ENCODE results near the gene ITGB1BP1. TPM values are rescaled to one million over a fixed set of nuclear protein-coding genes. Genes with fewer than 3 reads are reported as not detected.
A peak's percentile ranks its signal among the peaks of the same experiment; 100 is the strongest.

The ITGB1BP1 gene
- polyA plus RNA-seq, 2 donors = 47.9 to 48.3 TPM

GRCh38 chr2:9382604-9383235 is 40.6 kb downstream of the ITGB1BP1 start:
- Histone ChIP-seq H3K4me1 (ENCODE audit: control insufficient read depth in 2 of 2, insufficient read depth in 2 of 2, low read length in 1 of 2) (peaks cover 6 to 8% of the 10 kb centered on the region in 2 donors), H3K27me3 (ENCODE audit: control insufficient read depth in 1 of 2, insufficient read depth in 2 of 2, low read length in 2 of 2) (no peaks in the 10 kb centered on the region), H3K4me3 (ENCODE audit: low read depth in 1 of 2, low read length in 2 of 2) (no peak overlapping the region), H3K9me3 (ENCODE audit: control insufficient read depth in 2 of 2, insufficient read depth in 1 of 2, low read depth in 1 of 2, low read length in 1 of 2) (no peaks in the 10 kb centered on the region), H3K36me3 (ENCODE audit: control insufficient read depth in 2 of 2, insufficient read depth in 2 of 2, low read length in 1 of 2) (peaks cover 0 to 5% of the 10 kb centered on the region in 2 donors), H3K27ac (ENCODE audit: low read depth in 2 of 2, low read length in 1 of 2) (no peak overlapping the region)
- 89 to 92% methylated on average over 6 of the region's 6 CpGs for WGBS, 2 donors

- H3K4me3 ChIP-seq (ENCODE audit: low read depth in 1 of 2, low read length in 2 of 2) = no peak overlapping the region
- H3K36me3 ChIP-seq (ENCODE audit: control insufficient read depth in 2 of 2, insufficient read depth in 2 of 2, low read length in 1 of 2) = peaks cover 0 to 5% of the 10 kb centered on the region in 2 donors
- peak overlapping the region; percentile 75 to 89 for H3K27ac ChIP-seq (ENCODE audit: low read depth in 2 of 2, low read length in 1 of 2)
- WGBS, 2 donors = 60 to 67% methylated on average over 18 of the region's 18 CpGs
- H3K4me1 ChIP-seq (ENCODE audit: control insufficient read depth in 2 of 2, insufficient read depth in 2 of 2, low read length in 1 of 2) = peaks cover 6 to 8% of the 10 kb centered on the region in 2 donors
- H3K27me3 ChIP-seq (ENCODE audit: control insufficient read depth in 1 of 2, insufficient read depth in 2 of 2, low read length in 2 of 2) = no peaks in the 10 kb centered on the region
- no peaks in the 10 kb centered on the region for H3K9me3 ChIP-seq (ENCODE audit: control insufficient read depth in 2 of 2, insufficient read depth in 1 of 2, low read depth in 1 of 2, low read length in 1 of 2)
Observed at GRCh38 chr2:9380702-9381628, 42.4 kb downstream of the ITGB1BP1 start.

DNA sequence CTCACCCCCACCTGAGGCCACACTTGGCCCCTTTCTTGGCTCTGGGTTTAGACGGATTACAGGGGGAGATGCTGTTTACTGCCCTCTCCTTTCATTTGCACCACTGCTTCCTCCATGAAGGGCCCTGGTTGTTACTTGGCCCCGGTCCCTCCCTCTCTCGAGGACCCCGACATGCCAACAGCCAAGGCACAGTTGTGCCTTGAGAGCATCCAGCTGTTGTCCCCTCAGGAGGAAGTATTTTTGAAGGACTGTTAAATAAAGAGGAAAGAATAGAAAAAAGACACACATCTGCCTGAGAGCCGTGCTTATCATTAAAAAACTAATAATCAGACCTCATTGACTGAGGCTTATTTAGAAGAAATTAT is 44.0 kb downstream of the ITGB1BP1 start:
- 89 to 91% methylated on average over 5 of the region's 5 CpGs for WGBS, 2 donors
- no peak overlapping the region for H3K4me3 ChIP-seq (ENCODE audit: low read depth in 1 of 2, low read length in 2 of 2)
- no peak overlapping the region for H3K27ac ChIP-seq (ENCODE audit: low read depth in 2 of 2, low read length in 1 of 2)
- H3K9me3 ChIP-seq (ENCODE audit: control insufficient read depth in 2 of 2, insufficient read depth in 1 of 2, low read depth in 1 of 2, low read length in 1 of 2) = no peaks in the 10 kb centered on the region
- H3K27me3 ChIP-seq (ENCODE audit: control insufficient read depth in 1 of 2, insufficient read depth in 2 of 2, low read length in 2 of 2) = no peaks in the 10 kb centered on the region
- peaks cover 0 to 3% of the 10 kb centered on the region in 2 donors for H3K36me3 ChIP-seq (ENCODE audit: control insufficient read depth in 2 of 2, insufficient read depth in 2 of 2, low read length in 1 of 2)
- peaks cover 6 to 8% of the 10 kb centered on the region in 2 donors for H3K4me1 ChIP-seq (ENCODE audit: control insufficient read depth in 2 of 2, insufficient read depth in 2 of 2, low read length in 1 of 2)

DNA sequence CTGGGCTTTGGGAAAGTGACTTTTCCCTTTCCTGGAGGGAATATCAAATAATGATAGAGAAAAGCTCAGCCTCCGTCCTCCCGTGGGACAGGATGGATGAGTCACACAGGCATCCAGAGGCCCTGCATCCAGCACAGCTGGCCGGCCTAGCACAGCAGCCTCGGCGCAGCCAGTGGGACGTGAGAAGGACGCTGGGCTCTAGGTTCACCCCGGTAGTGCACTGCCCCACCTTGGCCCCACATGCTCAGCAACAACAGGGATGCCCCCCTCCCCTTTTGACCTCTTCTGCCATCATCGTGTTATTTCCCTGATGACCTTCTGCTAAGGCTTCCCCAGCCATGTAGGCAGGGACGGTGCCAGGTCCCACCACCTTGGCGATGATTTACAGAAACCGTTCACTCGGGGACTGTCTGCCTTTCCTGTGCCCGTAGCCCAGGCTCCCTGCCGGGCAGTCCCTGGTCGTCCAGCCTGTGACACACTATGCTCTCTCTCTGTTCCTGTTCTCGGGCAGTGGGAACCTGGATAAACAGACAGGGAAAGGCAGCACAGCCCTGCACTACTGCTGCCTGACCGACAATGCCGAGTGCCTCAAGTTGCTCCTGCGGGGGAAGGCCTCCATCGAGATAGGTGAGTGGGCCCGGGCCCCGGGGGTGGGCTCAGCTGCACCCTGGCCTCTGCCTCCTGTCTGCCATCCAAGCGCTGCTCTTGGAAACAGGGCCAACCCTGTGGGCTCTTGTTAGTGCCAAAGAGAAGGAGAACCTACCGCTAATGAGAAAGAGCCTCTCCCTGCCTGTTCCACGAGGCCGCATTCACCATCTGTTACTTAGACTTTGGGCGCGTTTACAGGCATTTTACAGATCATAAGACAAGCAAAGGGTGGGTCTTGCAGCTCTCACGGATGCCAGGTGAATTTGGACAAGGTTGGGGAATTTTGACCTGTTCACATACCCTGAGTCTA is 44.6 kb downstream of the ITGB1BP1 start:
- Histone ChIP-seq H3K4me1 (ENCODE audit: control insufficient read depth in 2 of 2, insufficient read depth in 2 of 2, low read length in 1 of 2) (peaks cover 6 to 8% of the 10 kb centered on the region in 2 donors), H3K27ac (ENCODE audit: low read depth in 2 of 2, low read length in 1 of 2) (peak overlapping the region in 1 of 2 donors; percentile 45), H3K27me3 (ENCODE audit: control insufficient read depth in 1 of 2, insufficient read depth in 2 of 2, low read length in 2 of 2) (no peaks in the 10 kb centered on the region), H3K9me3 (ENCODE audit: control insufficient read depth in 2 of 2, insufficient read depth in 1 of 2, low read depth in 1 of 2, low read length in 1 of 2) (no peaks in the 10 kb centered on the region), H3K36me3 (ENCODE audit: control insufficient read depth in 2 of 2, insufficient read depth in 2 of 2, low read length in 1 of 2) (peaks cover 0 to 3% of the 10 kb centered on the region in 2 donors), H3K4me3 (ENCODE audit: low read depth in 1 of 2, low read length in 2 of 2) (no peak overlapping the region)
- 81 to 87% methylated on average over 30 of the region's 30 CpGs for WGBS, 2 donors

GRCh38 chr2:9377461-9378097 is 45.7 kb downstream of the ITGB1BP1 start:
- Histone ChIP-seq H3K27me3 (ENCODE audit: control insufficient read depth in 1 of 2, insufficient read depth in 2 of 2, low read length in 2 of 2) (no peaks in the 10 kb centered on the region), H3K4me3 (ENCODE audit: low read depth in 1 of 2, low read length in 2 of 2) (no peak overlapping the region), H3K27ac (ENCODE audit: low read depth in 2 of 2, low read length in 1 of 2) (no peak overlapping the region), H3K4me1 (ENCODE audit: control insufficient read depth in 2 of 2, insufficient read depth in 2 of 2, low read length in 1 of 2) (peaks cover 6 to 8% of the 10 kb centered on the region in 2 donors), H3K36me3 (ENCODE audit: control insufficient read depth in 2 of 2, insufficient read depth in 2 of 2, low read length in 1 of 2) (peaks cover 0 to 3% of the 10 kb centered on the region in 2 donors), H3K9me3 (ENCODE audit: control insufficient read depth in 2 of 2, insufficient read depth in 1 of 2, low read depth in 1 of 2, low read length in 1 of 2) (no peaks in the 10 kb centered on the region)
- WGBS, 2 donors = 74% methylated on average over 9 of the region's 9 CpGs

GRCh38 chr2:9375857-9376428 is 47.4 kb downstream of the ITGB1BP1 start:
- Histone ChIP-seq H3K27ac (ENCODE audit: low read depth in 2 of 2, low read length in 1 of 2) (no peak overlapping the region), H3K36me3 (ENCODE audit: control insufficient read depth in 2 of 2, insufficient read depth in 2 of 2, low read length in 1 of 2) (peaks cover 0 to 3% of the 10 kb centered on the region in 2 donors), H3K9me3 (ENCODE audit: control insufficient read depth in 2 of 2, insufficient read depth in 1 of 2, low read depth in 1 of 2, low read length in 1 of 2) (no peaks in the 10 kb centered on the region), H3K4me1 (ENCODE audit: control insufficient read depth in 2 of 2, insufficient read depth in 2 of 2, low read length in 1 of 2) (peaks cover 3 to 4% of the 10 kb centered on the region in 2 donors), H3K27me3 (ENCODE audit: control insufficient read depth in 1 of 2, insufficient read depth in 2 of 2, low read length in 2 of 2) (no peaks in the 10 kb centered on the region), H3K4me3 (ENCODE audit: low read depth in 1 of 2, low read length in 2 of 2) (no peak overlapping the region)
- WGBS, 2 donors = 77 to 84% methylated on average over 4 of the region's 4 CpGs

- Histone ChIP-seq H3K4me1 (ENCODE audit: control insufficient read depth in 2 of 2, insufficient read depth in 2 of 2, low read length in 1 of 2) (no peaks in the 10 kb centered on the region), H3K9me3 (ENCODE audit: control insufficient read depth in 2 of 2, insufficient read depth in 1 of 2, low read depth in 1 of 2, low read length in 1 of 2) (no peaks in the 10 kb centered on the region), H3K27me3 (ENCODE audit: control insufficient read depth in 1 of 2, insufficient read depth in 2 of 2, low read length in 2 of 2) (no peaks in the 10 kb centered on the region), H3K27ac (ENCODE audit: low read depth in 2 of 2, low read length in 1 of 2) (no peak overlapping the region), H3K36me3 (ENCODE audit: control insufficient read depth in 2 of 2, insufficient read depth in 2 of 2, low read length in 1 of 2) (peaks cover 0 to 6% of the 10 kb centered on the region in 2 donors), H3K4me3 (ENCODE audit: low read depth in 1 of 2, low read length in 2 of 2) (no peak overlapping the region)
- 94 to 95% methylated on average over 18 of the region's 18 CpGs for WGBS, 2 donors
Observed at GRCh38 chr2:9374071-9374730, 49.1 kb downstream of the ITGB1BP1 start.

GRCh38 chr2:9373476-9373875 is 49.9 kb downstream of the ITGB1BP1 start:
- WGBS, 2 donors = 88 to 91% methylated on average over 6 of the region's 6 CpGs

More at GRCh38 chr2:9373476-9373875, 49.9 kb downstream of the ITGB1BP1 start:
- H3K36me3 ChIP-seq (ENCODE audit: control insufficient read depth in 2 of 2, insufficient read depth in 2 of 2, low read length in 1 of 2) = peaks cover 0 to 3% of the 10 kb centered on the region in 2 donors
- no peaks in the 10 kb centered on the region for H3K27me3 ChIP-seq (ENCODE audit: control insufficient read depth in 1 of 2, insufficient read depth in 2 of 2, low read length in 2 of 2)
- no peaks in the 10 kb centered on the region for H3K4me1 ChIP-seq (ENCODE audit: control insufficient read depth in 2 of 2, insufficient read depth in 2 of 2, low read length in 1 of 2)
- no peak overlapping the region for H3K27ac ChIP-seq (ENCODE audit: low read depth in 2 of 2, low read length in 1 of 2)
- H3K9me3 ChIP-seq (ENCODE audit: control insufficient read depth in 2 of 2, insufficient read depth in 1 of 2, low read depth in 1 of 2, low read length in 1 of 2) = no peaks in the 10 kb centered on the region
- H3K4me3 ChIP-seq (ENCODE audit: low read depth in 1 of 2, low read length in 2 of 2) = no peak overlapping the region

All from esophagus (tissue), 2 donors.